Esophagus (tissue), 2 donors: Measurements from ENCODE around the gene METTL15. TPM values are rescaled to one million over a fixed set of nuclear protein-coding genes. Genes with fewer than 3 reads are reported as not detected.
"Not testable (repeated sequence)": the region's sequence is repeated elsewhere in the genome, so short reads cannot be mapped to it uniquely, and the experiment has no call there.

Source experiments
- H3K27ac ChIP-seq, 2 donors: one replicate each; pipeline ENCODE4 v1.5.1; 2013; ENCODE audit warnings: low read depth in 2 of 2, mild to moderate bottlenecking in 2 of 2, inconsistent platforms in 1 of 2, low read length in 1 of 2, moderate library complexity in 1 of 2
- H3K27me3 ChIP-seq, 2 donors: one replicate each; pipeline ENCODE4 v1.6.1; 2013; ENCODE audit warnings: low read length in 2 of 2, control low read depth in 1 of 2, mild to moderate bottlenecking in 1 of 2; ENCODE audit not compliant: insufficient read depth in 2 of 2, control insufficient read depth in 1 of 2
- H3K36me3 ChIP-seq, 2 donors: one replicate each; pipeline ENCODE4 v1.6.1; 2013; ENCODE audit warnings: low read length in 1 of 2; ENCODE audit not compliant: control insufficient read depth in 2 of 2, insufficient read depth in 2 of 2
- H3K4me1 ChIP-seq, 2 donors: one replicate each; pipeline ENCODE4 v1.6.1; 2013; ENCODE audit warnings: low read length in 1 of 2; ENCODE audit not compliant: control insufficient read depth in 2 of 2, insufficient read depth in 2 of 2
- H3K4me3 ChIP-seq, 2 donors: one replicate each; pipeline ENCODE4 v1.5.1; 2013; ENCODE audit warnings: low read length in 2 of 2, mild to moderate bottlenecking in 2 of 2, low read depth in 1 of 2, moderate library complexity in 1 of 2
- H3K9me3 ChIP-seq, 2 donors: one replicate each; pipeline ENCODE4 v1.6.1; 2013; ENCODE audit warnings: mild to moderate bottlenecking in 2 of 2, low read depth in 1 of 2, low read length in 1 of 2, moderate library complexity in 1 of 2; ENCODE audit not compliant: control insufficient read depth in 2 of 2, insufficient read depth in 1 of 2
- whole genome bisulfite sequencing, 2 donors: extraction: QIAGEN DNeasy Blood & Tissue Kit; methylation state at CpG; one replicate each; pipeline ENCODE4 v1.1.7; 2013; 5-methylcytosine and 5-hydroxymethylcytosine counted together
- polyA plus RNA-seq, 2 donors: library from polyadenylated mRNA; stranded (reverse); fragments of 200-250 nt; gene quantifications; one replicate each; pipeline ENCODE4 v1.2.3, GENCODE V29; 2013
- donor health status: healthy with polysubstance abuse.
- donor health status: Bipolar disorder and iron deficiency.

Gene METTL15
- polyA plus RNA-seq, 2 donors, result 2.7 to 2.9 TPM

DNA sequence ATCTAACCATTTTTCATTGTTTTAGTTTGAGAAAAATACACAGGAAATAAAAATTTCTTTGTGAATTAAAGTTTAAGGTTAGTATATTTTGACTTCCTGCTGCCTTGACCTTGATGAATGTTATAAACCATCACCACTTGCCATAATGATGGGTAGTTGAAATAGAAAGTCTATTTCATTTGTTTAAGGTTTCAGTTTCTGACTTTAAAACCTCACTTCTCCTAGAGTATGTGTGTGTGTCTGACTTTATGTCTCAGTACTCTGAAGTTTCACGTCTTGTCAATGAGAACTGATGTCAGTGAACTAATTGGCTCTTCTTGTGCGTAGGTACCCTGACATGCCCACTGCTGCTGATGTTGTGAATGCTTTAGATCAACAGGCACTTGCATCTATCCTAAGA, 188.2 kb downstream of the METTL15 start:
- Histone ChIP-seq H3K4me3 (no peak overlapping the region), H3K9me3 (no peaks in the 10 kb centered on the region), H3K4me1 (no peaks in the 10 kb centered on the region), H3K27me3 (no peaks in the 10 kb centered on the region), H3K27ac (no peak overlapping the region), H3K36me3 (no peaks in the 10 kb centered on the region)
- 91 to 97% methylated on average over 2 of the region's 2 CpGs for WGBS, 2 donors

- H3K9me3 ChIP-seq, result no peaks in the 10 kb centered on the region
- H3K36me3 ChIP-seq, result no peaks in the 10 kb centered on the region
- 96 to 99% methylated on average over 3 of the region's 3 CpGs for WGBS, 2 donors
- H3K4me3 ChIP-seq, result no peak overlapping the region
- H3K4me1 ChIP-seq, result no peaks in the 10 kb centered on the region
- no peak overlapping the region for H3K27ac ChIP-seq
- H3K27me3 ChIP-seq, result no peaks in the 10 kb centered on the region
Observed at GRCh38 chr11:28298209-28298608, 190.0 kb downstream of the METTL15 start.

GRCh38 chr11:28303477-28304191, 195.4 kb downstream of the METTL15 start:
- H3K27ac ChIP-seq, result no peak overlapping the region
- H3K9me3 ChIP-seq, result no peaks in the 10 kb centered on the region
- H3K36me3 ChIP-seq, result no peaks in the 10 kb centered on the region
- 73 to 87% methylated on average over 2 of the region's 2 CpGs for WGBS, 2 donors
- no peaks in the 10 kb centered on the region for H3K27me3 ChIP-seq
- no peaks in the 10 kb centered on the region for H3K4me1 ChIP-seq
- H3K4me3 ChIP-seq, result no peak overlapping the region

GRCh38 chr11:28315440-28315839, 207.3 kb downstream of the METTL15 start:
- Histone ChIP-seq H3K9me3 (no peaks in the 10 kb centered on the region), H3K27me3 (no peaks in the 10 kb centered on the region), H3K36me3 (peaks cover 0 to 2% of the 10 kb centered on the region in 2 donors), H3K27ac (no peak overlapping the region), H3K4me1 (no peaks in the 10 kb centered on the region), H3K4me3 (no peak overlapping the region)
- WGBS, 2 donors, result 100% methylated on average over 1 of the region's 1 CpG

DNA sequence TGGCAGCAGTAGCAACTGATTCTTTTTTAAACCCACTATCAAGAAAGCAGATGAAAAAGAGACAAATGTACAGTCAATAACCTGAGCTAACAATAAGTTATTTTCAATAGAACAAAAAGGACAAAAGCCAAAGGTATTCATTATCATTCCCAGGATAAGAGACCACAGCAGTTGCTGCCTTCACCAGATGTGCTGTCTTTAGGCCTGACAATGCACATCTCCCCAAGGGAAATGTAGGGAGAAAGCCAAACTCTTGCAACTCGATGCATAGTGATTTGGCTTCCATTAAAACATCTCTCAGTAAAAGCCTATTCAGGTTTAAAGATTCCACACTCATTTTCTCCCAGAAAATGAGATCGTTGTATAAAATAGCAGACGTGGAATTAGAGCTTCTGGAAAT, 210.7 kb downstream of the METTL15 start:
- H3K27me3 ChIP-seq, result no peaks in the 10 kb centered on the region
- H3K4me1 ChIP-seq, result no peaks in the 10 kb centered on the region
- no peak overlapping the region for H3K27ac ChIP-seq
- no peaks in the 10 kb centered on the region for H3K9me3 ChIP-seq
- WGBS, 2 donors, result 81 to 86% methylated on average over 3 of the region's 3 CpGs
- H3K4me3 ChIP-seq, result no peak overlapping the region
- no peaks in the 10 kb centered on the region for H3K36me3 ChIP-seq

GRCh38 chr11:28323621-28324020, 215.4 kb downstream of the METTL15 start:
- Histone ChIP-seq H3K4me1 (no peaks in the 10 kb centered on the region), H3K27me3 (no peaks in the 10 kb centered on the region), H3K9me3 (no peaks in the 10 kb centered on the region), H3K36me3 (peaks cover 0 to 3% of the 10 kb centered on the region in 2 donors), H3K27ac (no peak overlapping the region), H3K4me3 (no peak overlapping the region)

DNA sequence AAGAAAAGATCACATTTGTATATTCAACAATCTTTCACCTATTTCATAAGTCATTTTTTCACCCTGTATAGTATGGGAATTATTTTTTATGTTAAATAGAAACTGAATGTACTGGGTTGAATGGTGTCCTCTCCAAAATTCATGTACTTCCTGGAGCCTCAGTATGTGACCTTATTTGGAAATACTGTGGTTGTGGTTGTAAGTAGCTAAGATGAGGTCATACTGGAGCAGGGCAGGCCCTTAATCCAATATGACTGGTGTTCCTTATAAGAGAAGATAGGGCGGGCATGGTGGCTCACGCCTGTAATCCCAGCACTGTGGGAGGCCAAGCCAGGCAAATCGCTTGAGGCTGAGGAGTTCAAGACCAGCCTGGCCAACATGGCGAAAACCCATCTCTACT, 224.2 kb downstream of the METTL15 start:
- H3K4me3 ChIP-seq, H3K27me3 ChIP-seq, H3K36me3 ChIP-seq, H3K4me1 ChIP-seq, H3K9me3 ChIP-seq, H3K27ac ChIP-seq: not testable (repeated sequence)
- 97 to 98% methylated on average over 4 of the region's 4 CpGs for WGBS, 2 donors

GRCh38 chr11:28337701-28338100, 229.5 kb downstream of the METTL15 start:
- Histone ChIP-seq H3K27ac (no peak overlapping the region), H3K27me3 (no peaks in the 10 kb centered on the region), H3K36me3 (no peaks in the 10 kb centered on the region), H3K9me3 (no peaks in the 10 kb centered on the region), H3K4me1 (no peaks in the 10 kb centered on the region), H3K4me3 (no peak overlapping the region)

DNA sequence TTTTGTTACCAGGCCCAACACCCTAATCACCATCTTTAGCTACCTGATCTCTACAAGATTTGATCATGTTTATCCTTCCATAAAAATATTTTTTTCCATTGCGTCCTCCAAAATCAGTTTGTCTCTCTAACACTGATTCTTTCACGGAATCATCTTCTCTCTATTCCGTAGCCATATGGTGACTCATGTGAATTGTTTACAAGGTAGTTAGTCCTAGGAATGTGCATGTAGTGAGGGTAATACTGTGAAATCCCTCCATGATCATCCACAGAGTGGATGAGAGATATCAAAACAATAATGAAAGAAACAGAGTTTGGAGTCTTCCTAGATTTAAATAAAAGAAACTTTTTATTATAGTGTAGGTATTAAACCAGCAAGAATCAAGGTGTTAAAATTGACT, 230.2 kb downstream of the METTL15 start:
- H3K4me1 ChIP-seq, result no peaks in the 10 kb centered on the region
- H3K4me3 ChIP-seq, result no peak overlapping the region
- H3K27ac ChIP-seq, result no peak overlapping the region
- H3K9me3 ChIP-seq, result no peaks in the 10 kb centered on the region
- H3K27me3 ChIP-seq, result no peaks in the 10 kb centered on the region
- H3K36me3 ChIP-seq, result no peaks in the 10 kb centered on the region
- WGBS, 2 donors, result 95% methylated on average over 3 of the region's 3 CpGs

- WGBS, 2 donors, result 93 to 100% methylated on average over 1 of the region's 1 CpG
- no peak overlapping the region for H3K27ac ChIP-seq
- H3K4me3 ChIP-seq, result no peak overlapping the region
- H3K9me3 ChIP-seq, result no peaks in the 10 kb centered on the region
- H3K36me3 ChIP-seq, result no peaks in the 10 kb centered on the region
- no peaks in the 10 kb centered on the region for H3K4me1 ChIP-seq
- no peaks in the 10 kb centered on the region for H3K27me3 ChIP-seq
Observed at GRCh38 chr11:28339488-28339887, 231.3 kb downstream of the METTL15 start.
